Stimulated activated CD4-positive, alpha-beta T cell treated with anti-CD3 and anti-CD28 coated beads, Interleukin-1b, Interleukin-23, amount 100 ng/mL, for 1 hour (primary cell): ENCODE results near the gene IQCM.
"Not testable (repeated sequence)": the region's sequence is repeated elsewhere in the genome, so short reads cannot be mapped to it uniquely, and the experiment has no call there.

Experiments used
- DNase-seq, 2 donors: peaks; one replicate each; pipeline ENCODE4 v3.0.0-alpha.2; 2020; ENCODE audit warnings: low read depth in 2 of 2

The IQCM gene

GRCh38 chr4:149584722-149585121, 230.9 kb downstream of the IQCM start:
- DNase-seq, result no peak

GRCh38 chr4:149574971-149575370, 240.7 kb downstream of the IQCM start:
- DNase-seq, result no peak

GRCh38 chr4:149572716-149573115, 242.9 kb downstream of the IQCM start:
- DNase-seq, result no peak

GRCh38 chr4:149555799-149556198, 259.8 kb downstream of the IQCM start:
- DNase-seq, result no peak

- no peak for DNase-seq
Measured at GRCh38 chr4:149555146-149555545, 260.5 kb downstream of the IQCM start.

- no peak for DNase-seq
Measured at GRCh38 chr4:149553959-149554520, 261.6 kb downstream of the IQCM start.

GRCh38 chr4:149552601-149553000, 263.0 kb downstream of the IQCM start:
- no peak for DNase-seq

GRCh38 chr4:149549911-149550310, 265.7 kb downstream of the IQCM start:
- no peak for DNase-seq

GRCh38 chr4:149534779-149535178, 280.9 kb downstream of the IQCM start:
- no peak for DNase-seq

GRCh38 chr4:149531861-149532260, 283.8 kb downstream of the IQCM start:
- DNase-seq, result no peak

- DNase-seq, result no peak
Measured at GRCh38 chr4:149523039-149523438, 292.6 kb downstream of the IQCM start.

GRCh38 chr4:149521611-149522425, 293.8 kb downstream of the IQCM start:
- no peak for DNase-seq

- no peak for DNase-seq
Measured at GRCh38 chr4:149518471-149518870, 297.2 kb downstream of the IQCM start.

- no peak for DNase-seq
Measured at GRCh38 chr4:149513081-149513480, 302.6 kb downstream of the IQCM start.

GRCh38 chr4:149512501-149512900, 303.1 kb downstream of the IQCM start:
- DNase-seq, result no peak

GRCh38 chr4:149511558-149512298, 303.9 kb downstream of the IQCM start:
- DNase-seq, result no peak

- not testable (repeated sequence) for DNase-seq
Measured at GRCh38 chr4:149507309-149507708, 308.3 kb downstream of the IQCM start.

GRCh38 chr4:149500806-149501205, 314.8 kb downstream of the IQCM start:
- no peak for DNase-seq

GRCh38 chr4:149499726-149500125, 315.9 kb downstream of the IQCM start:
- no peak for DNase-seq

- no peak for DNase-seq
Measured at GRCh38 chr4:149498246-149498645, 317.4 kb downstream of the IQCM start.

- DNase-seq, result no peak
Measured at GRCh38 chr4:149493492-149493891, 322.2 kb downstream of the IQCM start.

- DNase-seq, result no peak
Measured at GRCh38 chr4:149489321-149489720, 326.3 kb downstream of the IQCM start.

GRCh38 chr4:149486861-149487260, 328.8 kb downstream of the IQCM start:
- DNase-seq, result no peak
